HepG2 (cell line): ENCODE results near the gene APOM. TPM values are rescaled to one million over a fixed set of nuclear protein-coding genes. Genes with fewer than 3 reads are reported as not detected.
A peak's percentile ranks its signal among the peaks of the same experiment; 100 is the strongest.

Experiments used
- AGO1 ChIP-seq: fragments of 200-400 bp; formaldehyde crosslinking; IDR thresholded peaks from 2 replicates; pipeline ENCODE4 v1.6.1; 2017; ENCODE audit warnings: mild to moderate bottlenecking, low read depth, low read length, moderate library complexity; ENCODE audit not compliant: poor library complexity, severe bottlenecking
- ATF7-NPFF ChIP-seq: sonication (generic); formaldehyde crosslinking; IDR thresholded peaks from 2 replicates; pipeline ENCODE4 v1.8.1; 2023; ENCODE audit warnings: mild to moderate bottlenecking, low read depth, missing genetic modification reagents, moderate library complexity
- DNMT3B ChIP-seq: conservative IDR thresholded peaks from 2 replicates; pipeline ENCODE4 v1.6.1; 2016; ENCODE audit warnings: missing biosample characterization, control low read depth
- FOXJ3 ChIP-seq: sonication (generic); formaldehyde crosslinking; IDR thresholded peaks from 2 replicates; pipeline ENCODE4 v1.4.0; 2020; ENCODE audit warnings: missing genetic modification reagents, mild to moderate bottlenecking, borderline replicate concordance
- GATAD2A ChIP-seq: IDR thresholded peaks from 2 replicates; pipeline ENCODE4 v1.6.1; 2016
- HBP1 ChIP-seq: IDR thresholded peaks from 2 replicates; pipeline ENCODE4 v1.6.1; 2016; ENCODE audit warnings: low read depth, control low read depth
- HNF4A ChIP-seq: sonication (generic); formaldehyde crosslinking; IDR thresholded peaks from 2 replicates; pipeline ENCODE4 v1.4.0; 2020; ENCODE audit warnings: missing genetic modification reagents
- KAT8 ChIP-seq: IDR thresholded peaks from 2 replicates; pipeline ENCODE4 v1.6.1; 2016; ENCODE audit warnings: missing genetic modification reagents, missing compliant biosample characterization
- MTERF4 ChIP-seq: sonication (generic); formaldehyde crosslinking; IDR thresholded peaks from 2 replicates; pipeline ENCODE4 v1.8.0; 2023; ENCODE audit warnings: mild to moderate bottlenecking, missing genetic modification reagents
- PLRG1 ChIP-seq: fragments of 450-650 bp; conservative IDR thresholded peaks from 2 replicates; pipeline ENCODE4 v1.6.1; 2016
- RAD21 ChIP-seq: fragments of 450-650 bp; formaldehyde crosslinking; IDR thresholded peaks from 2 replicates; pipeline ENCODE4 v1.5.0; 2020; ENCODE audit warnings: mild to moderate bottlenecking
- RBAK ChIP-seq: sonication (generic); formaldehyde crosslinking; IDR thresholded peaks from 2 replicates; pipeline ENCODE4 v1.5.1; 2020; ENCODE audit warnings: mild to moderate bottlenecking, missing genetic modification reagents
- SETDB1 ChIP-seq: sonication (generic); formaldehyde crosslinking; IDR thresholded peaks from 2 replicates; pipeline ENCODE4 v1.5.1; 2020; ENCODE audit warnings: missing genetic modification reagents, mild to moderate bottlenecking, borderline replicate concordance
- SNAPC4 ChIP-seq: sonication (generic); formaldehyde crosslinking; IDR thresholded peaks from 2 replicates; pipeline ENCODE4 v1.4.0; 2020; ENCODE audit warnings: mild to moderate bottlenecking, missing genetic modification reagents
- ZBTB38 ChIP-seq: sonication (generic); formaldehyde crosslinking; IDR thresholded peaks from 2 replicates; pipeline ENCODE4 v1.5.1; 2020; ENCODE audit warnings: mild to moderate bottlenecking, missing genetic modification reagents
- ZBTB4 ChIP-seq: sonication (generic); formaldehyde crosslinking; IDR thresholded peaks from 2 replicates; pipeline ENCODE4 v1.4.0; 2020; ENCODE audit warnings: missing genetic modification reagents, mild to moderate bottlenecking, borderline replicate concordance
- ZKSCAN1 ChIP-seq: fragments of 150-350 bp; IDR thresholded peaks from 2 replicates; pipeline ENCODE4 v1.6.1; 2014; ENCODE audit warnings: low read length
- ZNF350 ChIP-seq: sonication (generic); formaldehyde crosslinking; IDR thresholded peaks from 2 replicates; pipeline ENCODE4 v1.4.0; 2020; ENCODE audit warnings: mild to moderate bottlenecking, low read depth, missing genetic modification reagents, borderline replicate concordance
- polyA plus RNA-seq, 8 experiments: library from polyadenylated mRNA; depleted of rRNA in 3 of 8; stranded (reverse) in 7 of 8; unstranded in 1 of 8; fragments of >200 nt; fragmentation: Illumina TruSeq in 4 of 8; extraction: Trizol in 4 of 8; gene quantifications; 2 replicates each; pipeline versions ENCODE4 v1.2.1 to v1.2.3, GENCODE V29; 2011 to 2016; ENCODE audit warnings: low read depth in 4 of 8, missing spikeins in 1 of 8, mixed read lengths in 1 of 8; ENCODE audit not compliant: insufficient read depth in 1 of 8
- total RNA-seq, 5 experiments: library from RNA; depleted of rRNA; stranded (reverse); fragments of >200 nt; fragmentation: Illumina TruSeq; extraction: Trizol; gene quantifications; 2 replicates each; pipeline ENCODE4 v1.2.3, GENCODE V29; 2016; ENCODE audit warnings: low read depth in 1 of 5

APOM gene
- total and polyA plus RNA-seq, 2 of the 13 experiments (the other 11 are each of a cell fraction or from before 2014, with no cell fraction given), result 98.2 to 1,140 TPM

- TF ChIP-seq MTERF4 (CRISPR knock-in tag) (peak; percentile 85), RBAK (CRISPR knock-in tag) (no peak), GATAD2A (CRISPR knock-in tag) (peak; percentile 61), RAD21 (CRISPR knock-in tag) (0 out of 2 replicates have a peak, but pooled peaks have one; percentile 7), ZBTB38 (CRISPR knock-in tag) (no peak), DNMT3B (no peak; the same call in 1 of the 2 replicates), KAT8 (peak; percentile 22; the same call in 1 of the 2 replicates), SNAPC4 (CRISPR knock-in tag) (no peak; the same call in 1 of the 2 replicates), ZKSCAN1 (no peak; the same call in 1 of the 2 replicates), FOXJ3 (CRISPR knock-in tag) (no peak), AGO1 (no peak), SETDB1 (CRISPR knock-in tag) (no peak), ZNF350 (no peak; the same call in 1 of the 2 replicates), HNF4A (CRISPR knock-in tag) (no peak; the same call in 1 of the 2 replicates), HBP1 (CRISPR knock-in tag) (peak; percentile 16; the same call in 1 of the 2 replicates), ATF7-NPFF (CRISPR knock-in tag) (no peak; the same call in 1 of the 2 replicates), PLRG1 (no peak), ZBTB4 (CRISPR knock-in tag) (no peak)
These were observed 2.6 kb upstream of the APOM start (continued) for GRCh38 chr6:31652925-31653724.
